ENCODE measurements around the gene CD200R1L. TPM values are rescaled to one million over a fixed set of nuclear protein-coding genes. Genes with fewer than 3 reads are reported as not detected.
A peak's percentile ranks its signal among the peaks of the same experiment; 100 is the strongest.

The CD200R1L gene
- total RNA-seq, 2 experiments from 2014 or later, result not detected

DNA sequence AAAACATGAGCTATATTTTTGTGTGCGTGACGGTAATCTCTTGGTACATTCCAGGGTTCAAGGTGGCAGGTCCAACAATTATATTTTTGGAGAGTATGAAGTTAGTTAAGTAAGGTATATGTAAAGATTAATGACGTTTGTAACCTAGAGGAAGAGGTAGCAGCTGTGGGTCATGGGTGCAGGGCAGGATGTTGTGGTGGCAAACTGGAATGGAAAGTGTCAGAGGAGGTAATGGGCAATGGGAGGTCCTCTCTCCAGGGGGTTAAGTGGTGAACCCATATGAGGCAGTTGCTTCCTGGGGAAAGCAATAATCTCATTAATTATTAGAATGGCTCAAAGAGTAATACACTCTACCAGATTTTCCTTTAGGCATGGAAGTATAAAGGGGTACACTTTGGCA, 1.0 kb upstream of the CD200R1L start:
- TF ChIP-seq EZH2phosphoT487 (IDR thresholded peaks at IDR 0.05; ENCODE audit: borderline replicate concordance, low read depth, low read length) (no peak), CTCF (conservative IDR thresholded peaks at IDR 0.05; ENCODE audit: low read length) (no peak)
- peak overlapping the region; percentile 38 for H3K4me3 ChIP-seq (ENCODE audit: low read depth, low read length, poor library complexity, severe bottlenecking)

DNA sequence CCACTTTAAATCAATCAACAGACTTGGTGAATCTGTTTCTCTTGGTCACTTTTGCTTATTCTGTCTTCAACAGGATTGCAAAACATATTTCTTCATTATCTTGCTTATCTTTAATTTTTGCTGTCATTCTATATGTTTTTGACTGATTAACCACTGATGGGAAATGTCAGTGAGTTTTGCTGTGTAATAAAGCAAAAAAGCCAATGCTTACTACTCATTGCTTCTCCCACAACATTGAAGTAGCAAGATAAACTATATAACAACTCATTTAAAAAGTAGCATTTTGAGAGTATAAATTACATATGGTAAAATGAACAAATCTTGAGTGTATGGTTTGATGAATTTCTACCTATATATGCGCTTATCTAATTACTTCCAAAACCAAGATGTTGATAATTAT, 892 bp downstream of the CD200R1L start:
- ChIA-PET POLR2A (interaction anchor here (0.8 kb wide), 1 partner anchor 14 kb away, joined by 4 read pairs; no protein-coding TSS in a partner anchor), CTCF (ENCODE audit: unreplicated experiment) (no interaction called here)
- Histone ChIP-seq H4K20me1 (ENCODE audit: insufficient read depth, low read length) (no peaks in the 10 kb centered on the region), H2AFZ (ENCODE audit: low read length) (0 out of 2 replicates have a peak overlapping the region, but pooled peaks have one; percentile 10), H3K4me2 (ENCODE audit: low read length) (no peak overlapping the region), H3K27ac (ENCODE audit: low read depth, low read length, poor library complexity, severe bottlenecking) (no peak overlapping the region), H3K9me3 (ENCODE audit: low read length) (no peaks in the 10 kb centered on the region; the same call in 1 of the 2 replicates), H3K4me3 (ENCODE audit: low read depth, low read length, poor library complexity, severe bottlenecking) (no peak overlapping the region), H3K9me2 (ENCODE audit: insufficient read depth, low read length) (no peaks in the 10 kb centered on the region), H3K36me3 (ENCODE audit: insufficient read depth, low read length) (no peaks in the 10 kb centered on the region), H3K79me2 (ENCODE audit: insufficient read depth, low read depth, low read length) (no peaks in the 10 kb centered on the region), H3K4me1 (ENCODE audit: insufficient read depth, low read length, poor library complexity, severe bottlenecking) (peaks cover 12% of the 10 kb centered on the region)
- TF ChIP-seq CTCF (conservative IDR thresholded peaks at IDR 0.05; ENCODE audit: low read length) (no peak), EZH2phosphoT487 (IDR thresholded peaks at IDR 0.05; ENCODE audit: borderline replicate concordance, low read depth, low read length) (no peak)
- no peak for DNase-seq (ENCODE audit: low spot score)
- intact Hi-C loops (cut with micrococcal nuclease; ENCODE audit: unreplicated experiment), result no loop called here
- no TSS peak for BruUV-seq (replicated peaks)

More for the DNA sequence above, 1.0 kb upstream of the CD200R1L start:
- peak; percentile 43 for DNase-seq (ENCODE audit: low spot score)
- intact Hi-C loops (cut with micrococcal nuclease; ENCODE audit: unreplicated experiment), result no loop called here
- no peaks in the 10 kb centered on the region for H4K20me1 ChIP-seq (ENCODE audit: insufficient read depth, low read length)
- H3K9me3 ChIP-seq (ENCODE audit: low read length), result peaks cover 9% of the 10 kb centered on the region; the same call in 1 of the 2 replicates
- POLR2A ChIA-PET, result interaction anchor here (0.7 to 1.3 kb wide), 4 partner anchors 8 to 158 kb away, joined by 3 to 4 read pairs (median 3); no protein-coding TSS in a partner anchor
- H3K36me3 ChIP-seq (ENCODE audit: insufficient read depth, low read length), result no peaks in the 10 kb centered on the region
- BruUV-seq (replicated peaks), result no TSS peak
- CTCF ChIA-PET (ENCODE audit: unreplicated experiment), result no interaction called here
- peaks cover 12% of the 10 kb centered on the region for H3K4me1 ChIP-seq (ENCODE audit: insufficient read depth, low read length, poor library complexity, severe bottlenecking)
- peak overlapping the region; percentile 79 for H2AFZ ChIP-seq (ENCODE audit: low read length)
- no peak overlapping the region for H3K27ac ChIP-seq (ENCODE audit: low read depth, low read length, poor library complexity, severe bottlenecking)
- H3K79me2 ChIP-seq (ENCODE audit: insufficient read depth, low read depth, low read length), result no peaks in the 10 kb centered on the region
- no peaks in the 10 kb centered on the region for H3K9me2 ChIP-seq (ENCODE audit: insufficient read depth, low read length)
- peak overlapping the region; percentile 53 for H3K4me2 ChIP-seq (ENCODE audit: low read length)

DNA sequence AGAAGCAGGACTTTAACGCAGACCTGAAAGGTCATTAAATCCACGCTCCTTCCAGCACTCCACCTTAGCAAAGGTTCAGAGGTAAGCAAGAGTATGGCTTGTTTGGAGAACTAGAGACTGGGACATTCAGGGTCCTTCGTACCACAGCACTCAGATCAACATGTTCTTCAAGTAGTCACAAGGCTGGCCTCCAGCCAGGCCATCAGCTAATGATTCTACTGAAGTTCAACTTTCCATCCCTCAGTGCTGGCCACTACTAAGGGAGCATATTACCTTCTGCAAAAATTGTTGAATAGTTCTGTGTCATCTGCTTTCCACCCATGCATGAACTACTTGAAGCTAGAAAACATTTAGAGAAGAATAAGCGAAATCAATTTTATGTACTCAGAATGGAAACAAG, 17.6 kb downstream of the CD200R1L start:
- Histone ChIP-seq H4K20me1 (ENCODE audit: insufficient read depth, low read length) (no peaks in the 10 kb centered on the region), H3K4me3 (ENCODE audit: low read depth, low read length, poor library complexity, severe bottlenecking) (no peak overlapping the region), H3K36me3 (ENCODE audit: insufficient read depth, low read length) (no peaks in the 10 kb centered on the region), H3K27ac (ENCODE audit: low read depth, low read length, poor library complexity, severe bottlenecking) (no peak overlapping the region), H3K79me2 (ENCODE audit: insufficient read depth, low read depth, low read length) (no peaks in the 10 kb centered on the region), H3K9me3 (ENCODE audit: low read length) (no peaks in the 10 kb centered on the region), H3K9me2 (ENCODE audit: insufficient read depth, low read length) (no peaks in the 10 kb centered on the region), H3K4me1 (ENCODE audit: insufficient read depth, low read length, poor library complexity, severe bottlenecking) (no peaks in the 10 kb centered on the region), H2AFZ (ENCODE audit: low read length) (0 out of 2 replicates have a peak overlapping the region, but pooled peaks have one; percentile 29), H3K4me2 (ENCODE audit: low read length) (no peak overlapping the region)
- TF ChIP-seq CTCF (conservative IDR thresholded peaks at IDR 0.05; ENCODE audit: low read length) (no peak), EZH2phosphoT487 (IDR thresholded peaks at IDR 0.05; ENCODE audit: borderline replicate concordance, low read depth, low read length) (no peak)
- no TSS peak for BruUV-seq (replicated peaks)
- intact Hi-C loops (cut with micrococcal nuclease; ENCODE audit: unreplicated experiment), result no loop called here
- no peak for DNase-seq (ENCODE audit: low spot score)
- POLR2A ChIA-PET, result interaction anchor here (0.7 to 1.0 kb wide), 3 partner anchors 10 to 30 kb away, joined by 3 to 4 read pairs (median 3); no protein-coding TSS in a partner anchor
- CTCF ChIA-PET (ENCODE audit: unreplicated experiment), result no interaction called here

All from OCI-LY7 (cell line).